Measurements from ENCODE around the gene XPR1.

- no peak for TF ChIP-seq CTCF (IDR thresholded peaks at IDR 0.05; ENCODE audit: insufficient read depth, low read depth, low read length)
- TF ChIP-seq EZH2 (IDR thresholded peaks at IDR 0.05; ENCODE audit: insufficient read depth, low read length): no peak
Measured at GRCh38 chr1:180600343-180600742, 31.5 kb upstream of the XPR1 start.
